ENCODE measurements around the gene MYO1H. TPM values are rescaled to one million over a fixed set of nuclear protein-coding genes. Genes with fewer than 3 reads are reported as not detected.

Gene MYO1H
- total and polyA plus RNA-seq, 2 of the 8 experiments (the other 6 are each of a cell fraction or from before 2014, with no cell fraction given), result 0.03 TPM; not detected in 1

- H2AK5ac ChIP-seq (ENCODE audit: low read depth, low read length), result no peak overlapping the region
- ChIA-PET POLR2A (ENCODE audit: partially characterized antibody) (interaction anchor here (0.8 to 1.6 kb wide), 2 partner anchors 14 to 161 kb away, joined by 3 to 6 read pairs; no protein-coding TSS in a partner anchor), CTCF (ENCODE audit: partially characterized antibody) (interaction anchor here (1.1 to 12.4 kb wide), 6 partner anchors 12 to 148 kb away, joined by 3 to 245 read pairs (median 6); partner anchors contain the start of genes KCTD10 and UBE3B)
- no peak overlapping the region for H3K4ac ChIP-seq (replicated peaks; ENCODE audit: insufficient read length, low read depth, low read length)
- H2BK5ac ChIP-seq (ENCODE audit: low read depth, low read length), result 0 out of 2 replicates have a peak overlapping the region, but pooled peaks have one; percentile 19
- H3K9me3 ChIP-seq (ENCODE audit: insufficient read depth in 2 of 2, low read depth in 1 of 2, low read length in 1 of 2), result no peaks in the 10 kb centered on the region
- no peak overlapping the region for H2BK20ac ChIP-seq (ENCODE audit: low read length)
- H3K9ac ChIP-seq (replicated peaks in 1 of 4; ENCODE audit: extremely low read depth in 1 of 4, low read depth in 3 of 4, low read length in 3 of 4), result no peak overlapping the region
- no peak overlapping the region for H3K14ac ChIP-seq (ENCODE audit: insufficient read length)
- H3K56ac ChIP-seq (replicated peaks; ENCODE audit: insufficient read length, low read depth, low read length), result no peak overlapping the region
- H3K79me2 ChIP-seq (ENCODE audit: control insufficient read depth in 1 of 2, insufficient read depth in 2 of 2, low read length in 2 of 2), result no peaks in the 10 kb centered on the region
- H2BK15ac ChIP-seq (ENCODE audit: low read length), result 0 out of 2 replicates have a peak overlapping the region, but pooled peaks have one; percentile 47
- H3K23me2 ChIP-seq (ENCODE audit: low read depth, low read length), result no peaks in the 10 kb centered on the region
- H3K79me1 ChIP-seq (ENCODE audit: low read depth, low read length), result no peaks in the 10 kb centered on the region
- no peaks in the 10 kb centered on the region for H4K20me1 ChIP-seq (replicated peaks in 1 of 2; ENCODE audit: control insufficient read depth in 1 of 2, insufficient read depth in 2 of 2, low read length in 2 of 2)
- H3K18ac ChIP-seq (ENCODE audit: extremely low read depth, low read length), result no peak overlapping the region
- no peak overlapping the region for H4K91ac ChIP-seq (replicated peaks; ENCODE audit: insufficient read length, low read length)
- no peak for FAIRE-seq
- peaks cover 9 to 18% (median 13%) of the 10 kb centered on the region in 4 experiments for H3K4me1 ChIP-seq (replicated peaks in 1 of 4; ENCODE audit: control insufficient read depth in 3 of 4, insufficient read depth in 4 of 4, low read length in 3 of 4)
- WGBS, 2 experiments (ENCODE audit: extremely low coverage in 1 of 2, insufficient coverage in 1 of 2, insufficient read length in 1 of 2, insufficient replicate concordance in 2 of 2, low coverage in 1 of 2, low lambda C conversion rate in 2 of 2, missing lambda C conversion rate in 1 of 2), result 51% methylated on average over 7 of the region's 7 CpGs; no CpG with 5 or more reads in 1 of the 2 experiments
- H3K36me3 ChIP-seq (ENCODE audit: control insufficient read depth in 2 of 4, insufficient read depth in 4 of 4, low read length in 3 of 4), result no peaks in the 10 kb centered on the region
- H2BK120ac ChIP-seq (replicated peaks; ENCODE audit: low read depth, low read length), result no peak overlapping the region
- no peaks in the 10 kb centered on the region for H3K27me3 ChIP-seq (replicated peaks in 1 of 4; ENCODE audit: control insufficient read depth in 3 of 4, extremely low read depth in 1 of 4, insufficient read depth in 3 of 4, low read length in 3 of 4)
- H2AFZ ChIP-seq (ENCODE audit: low read length), result no peak overlapping the region
- H3K27ac ChIP-seq (ENCODE audit: low read depth, low read length), result 0 out of 2 replicates have a peak overlapping the region, but pooled peaks have one; percentile 17
- peak overlapping the region in 1 of 4 experiments; percentile 10; a peak in 1 of 8 replicates for H3K4me3 ChIP-seq (ENCODE audit: extremely low read depth in 1 of 4, insufficient read depth in 2 of 4, low read depth in 3 of 4, low read length in 4 of 4)
- H3K23ac ChIP-seq (ENCODE audit: insufficient read length), result no peak overlapping the region
- H4K5ac ChIP-seq (ENCODE audit: insufficient read length, low read depth, low read length), result no peak overlapping the region
- no peak overlapping the region for H4K8ac ChIP-seq (ENCODE audit: extremely low read depth, insufficient read depth, low read length)
- H3K4me2 ChIP-seq (ENCODE audit: insufficient read depth in 1 of 2, low read depth in 2 of 2, low read length in 2 of 2), result peak overlapping the region; percentile 45 to 47; a peak in 3 of 4 replicates
- H2BK12ac ChIP-seq (ENCODE audit: low read depth, low read length), result peak overlapping the region; percentile 20; the same call in 1 of the 2 replicates
- DNase-seq (ENCODE audit: low read depth in 1 of 2, low spot score in 2 of 2), result no peak
- TF ChIP-seq SIRT6 (IDR thresholded peaks at IDR 0.05; ENCODE audit: low read length) (no peak), RNF2 (IDR thresholded peaks at IDR 0.05; ENCODE audit: borderline replicate concordance, low read depth, low read length, missing control alignments, poor library complexity, severe bottlenecking) (no peak), EP300 (IDR thresholded peaks at IDR 0.05; ENCODE audit: borderline replicate concordance in 1 of 2, low read depth in 2 of 2, low read length in 2 of 2) (no peak), KDM4A (IDR thresholded peaks at IDR 0.05; ENCODE audit: low read depth, low read length, severe bottlenecking) (no peak), BRCA1 (IDR thresholded peaks at IDR 0.05; ENCODE audit: low read depth, low read length) (no peak), GTF2F1 (IDR thresholded peaks at IDR 0.05; ENCODE audit: borderline replicate concordance, low read depth, low read length) (no peak), TBP (IDR thresholded peaks at IDR 0.05; ENCODE audit: low read depth, low read length) (no peak), MAFK (IDR thresholded peaks at IDR 0.05; ENCODE audit: low read depth, low read length) (no peak), JUND (IDR thresholded peaks at IDR 0.05; ENCODE audit: low read length) (no peak), ASH2L (IDR thresholded peaks at IDR 0.05; ENCODE audit: low read length) (no peak), MAX (IDR thresholded peaks at IDR 0.05) (no peak), BACH1 (IDR thresholded peaks at IDR 0.05; ENCODE audit: low read length) (no peak), KDM5A (IDR thresholded peaks at IDR 0.05; ENCODE audit: low read length) (no peak), EZH2 (IDR thresholded peaks at IDR 0.05; ENCODE audit: low read depth, low read length, severe bottlenecking) (no peak)
Measured at GRCh38 chr12:109436188-109436560, 88.5 kb downstream of the MYO1H start.
